ENCODE data around the gene KIRREL3.

Gene KIRREL3

DNA sequence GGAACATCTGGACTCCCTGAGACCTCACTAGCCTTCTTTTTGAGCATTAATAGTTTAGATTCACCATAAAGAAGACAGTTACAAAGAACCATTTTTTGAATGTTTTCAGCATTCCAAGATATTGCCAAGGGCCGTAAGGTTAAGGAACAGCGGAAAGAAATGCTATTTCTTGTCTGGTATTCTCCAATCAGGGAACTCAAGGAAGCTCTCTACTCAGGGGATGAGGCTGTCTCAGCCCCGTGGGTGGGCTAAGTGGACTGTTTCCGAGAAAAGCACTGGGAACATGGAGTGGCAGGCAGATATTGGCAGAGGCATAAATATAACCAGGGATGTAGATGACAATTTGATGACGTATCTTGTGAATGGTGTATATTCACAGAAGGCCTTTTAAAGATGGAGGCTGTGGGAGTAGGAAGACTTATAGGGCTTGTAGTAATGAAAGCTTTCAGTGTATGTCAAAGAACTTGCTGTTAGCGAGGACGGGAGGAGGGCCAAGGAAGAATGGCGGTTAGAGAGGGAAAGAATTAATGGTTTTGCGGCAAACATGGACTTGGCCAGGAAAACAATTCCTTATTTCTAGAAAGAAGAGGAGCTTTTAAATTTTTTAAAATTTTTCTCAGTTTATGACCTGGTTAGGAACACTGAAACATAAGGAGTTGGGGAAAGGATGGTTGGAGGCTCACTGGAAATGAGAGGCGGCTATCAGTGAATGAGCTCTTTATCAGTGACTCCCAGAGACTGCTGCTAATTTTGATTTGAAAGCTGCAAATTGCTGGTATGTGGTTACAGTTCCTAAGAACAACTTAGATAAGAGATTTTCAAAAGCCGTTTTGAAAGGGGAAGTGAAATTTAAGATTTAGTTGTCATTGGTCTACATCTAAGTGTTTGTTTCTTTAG, 580.5 kb downstream of the KIRREL3 start:
- no peak for DNase-seq (ENCODE audit: low spot score)

DNA sequence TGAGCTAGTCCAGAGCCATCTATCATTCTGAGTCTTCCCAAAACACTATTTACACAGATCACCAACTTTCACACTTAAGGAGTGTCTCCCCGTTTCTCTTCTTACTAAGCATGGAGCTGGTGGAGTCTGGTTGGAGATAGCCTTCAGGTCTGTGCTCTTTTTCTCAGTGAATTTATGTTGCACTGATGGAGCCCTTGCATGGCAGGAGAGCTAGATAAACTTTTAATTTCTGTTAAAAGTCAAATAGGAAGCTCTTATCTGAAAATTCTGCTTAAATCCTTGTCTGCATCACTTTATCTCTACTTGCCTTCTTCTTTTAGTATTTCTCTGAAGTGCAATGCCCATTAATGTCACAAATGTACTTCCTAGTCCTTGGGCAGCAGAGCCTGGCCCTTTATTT, 581.7 kb downstream of the KIRREL3 start:
- no peak for DNase-seq (ENCODE audit: low spot score)

DNA sequence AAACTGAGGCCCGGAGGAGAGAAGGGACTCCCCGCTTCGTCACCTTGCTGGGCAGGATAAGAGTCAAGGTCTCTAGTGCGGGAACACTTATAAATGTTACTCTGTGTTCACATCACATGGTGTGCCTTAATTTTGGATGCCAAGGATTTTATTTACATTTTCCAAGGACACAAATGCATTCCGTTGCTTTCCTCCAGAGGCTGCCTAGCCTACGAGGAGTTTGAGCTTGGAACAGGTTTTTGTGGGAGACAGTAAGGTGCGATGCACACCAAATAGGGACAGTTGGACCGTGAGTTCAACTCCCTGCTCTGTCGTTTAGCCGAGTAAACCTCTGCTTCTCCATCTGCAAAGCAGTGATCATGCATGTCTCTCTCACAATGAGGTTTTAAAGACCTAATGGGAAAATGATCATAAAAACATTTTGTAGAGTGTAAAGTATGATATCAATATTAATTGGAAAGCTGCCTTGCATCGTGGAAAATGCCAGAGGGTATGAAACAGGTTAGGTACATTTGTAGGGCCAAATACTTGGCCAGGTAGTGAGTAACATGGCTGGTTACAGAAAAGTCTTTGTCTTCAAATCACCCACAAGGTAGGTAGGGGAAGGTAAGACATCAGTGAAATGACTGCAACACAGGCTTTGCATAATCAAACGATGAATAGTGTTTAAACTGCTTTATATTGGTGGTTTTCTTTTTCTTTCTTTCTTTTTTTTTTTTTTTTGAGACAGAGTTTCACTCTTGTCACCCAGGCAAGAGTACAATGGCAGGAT, 583.3 kb downstream of the KIRREL3 start:
- no peak for DNase-seq (ENCODE audit: low spot score)

DNA sequence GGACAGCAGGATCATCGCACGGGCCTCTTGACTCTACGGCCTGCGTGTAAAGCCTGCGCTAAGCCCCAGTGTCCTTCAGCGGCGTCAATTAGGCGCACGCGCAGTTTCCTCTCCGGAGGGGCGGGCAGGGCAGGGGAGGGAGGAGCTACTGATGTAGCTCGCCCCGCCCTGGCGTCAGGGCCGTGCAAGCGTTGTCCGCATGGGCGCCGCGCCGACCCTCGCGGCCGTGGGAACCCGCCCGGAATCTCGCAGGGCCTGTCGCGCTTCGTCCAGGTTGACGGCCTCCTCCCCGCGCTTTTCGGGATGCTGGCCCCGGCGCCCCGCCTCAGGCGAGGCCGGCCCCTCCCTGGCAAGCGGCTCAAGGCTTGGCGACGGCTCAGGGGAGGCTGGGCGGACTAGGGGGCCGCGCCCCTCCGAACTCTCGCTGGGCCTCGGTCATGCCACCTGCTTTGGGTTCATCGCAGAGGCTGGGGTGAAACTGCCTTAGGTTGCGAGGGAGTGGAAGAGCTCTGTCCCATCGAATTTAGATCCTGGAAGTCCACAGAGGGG, 584.0 kb downstream of the KIRREL3 start:
- DNase-seq (ENCODE audit: low spot score) = peak; percentile 97

DNA sequence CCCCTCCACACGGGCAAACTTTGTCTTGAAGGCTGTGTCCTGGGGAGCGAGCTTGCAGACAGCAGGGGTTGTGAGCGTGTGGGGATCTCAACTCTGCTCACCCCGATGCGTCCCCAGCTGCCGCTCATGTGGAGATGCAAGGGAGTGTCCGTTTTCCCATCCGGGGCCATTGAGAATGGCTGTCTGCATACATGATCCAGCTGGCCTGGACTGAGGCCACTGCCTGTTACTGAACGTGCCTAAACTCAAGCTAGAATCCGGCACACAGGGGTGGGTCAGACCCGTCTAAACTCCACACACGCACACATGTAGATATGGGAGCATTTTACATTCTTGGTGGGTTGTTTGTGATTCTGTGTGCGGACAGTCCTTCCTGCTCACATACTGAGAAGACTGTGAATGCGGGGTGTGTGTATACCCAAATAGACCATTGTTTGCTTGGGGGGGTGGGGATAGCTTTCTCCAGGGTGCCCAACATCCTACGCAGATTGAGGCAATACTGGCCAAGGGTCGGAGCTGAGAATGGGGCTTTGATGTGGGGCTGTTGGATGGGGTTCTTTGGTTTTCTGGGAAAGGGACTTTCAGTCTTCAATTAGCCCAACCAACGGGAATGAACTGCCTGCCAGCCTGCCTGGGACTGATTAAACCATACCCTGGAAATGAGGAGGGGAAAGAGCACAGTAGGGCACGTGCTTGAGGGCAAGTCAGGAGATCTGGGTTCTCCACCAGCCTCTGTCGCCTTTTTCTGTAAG, 584.7 kb downstream of the KIRREL3 start:
- no peak for DNase-seq (ENCODE audit: low spot score)

DNA sequence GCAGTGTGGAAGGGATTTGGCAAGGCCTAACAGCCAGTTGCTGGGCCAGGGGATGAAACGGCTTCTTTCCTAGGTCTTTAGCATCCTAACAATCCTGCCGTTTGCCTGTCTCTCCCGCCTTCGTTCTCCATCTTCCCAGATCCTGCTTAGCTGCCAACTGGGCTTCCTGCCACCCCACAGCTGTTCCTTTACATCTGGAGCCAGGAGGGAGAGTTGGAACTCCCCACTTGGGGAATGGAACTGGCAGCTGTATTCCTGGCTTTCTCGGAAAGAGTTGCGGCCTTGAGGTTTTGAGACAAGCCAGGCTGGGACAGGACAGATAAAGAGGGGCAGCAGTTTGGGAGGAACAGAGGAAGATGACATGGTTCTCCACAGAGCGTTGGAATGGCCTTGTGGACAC, 585.4 kb downstream of the KIRREL3 start:
- DNase-seq (ENCODE audit: low spot score) = peak; percentile 70

DNA sequence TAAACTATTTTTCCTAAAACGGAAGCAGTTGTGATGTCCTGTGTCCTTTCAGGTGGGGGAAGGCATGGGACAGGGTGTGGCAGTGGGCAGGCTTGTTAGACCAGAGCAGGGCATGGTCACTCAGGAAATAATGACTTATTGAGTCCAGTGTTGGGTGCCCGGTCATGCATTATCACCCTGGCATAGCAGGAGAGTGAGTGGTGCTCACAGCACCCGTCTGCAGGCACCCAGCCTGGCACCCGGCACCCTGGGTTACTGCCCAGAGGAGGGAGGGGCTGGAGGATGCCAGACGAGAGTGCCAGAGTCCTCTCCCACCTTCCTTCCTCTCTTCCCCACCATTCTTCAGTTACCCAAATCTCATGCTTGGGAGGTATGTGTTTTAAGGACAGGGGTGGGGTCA, 586.0 kb downstream of the KIRREL3 start:
- no peak for DNase-seq (ENCODE audit: low spot score)

DNA sequence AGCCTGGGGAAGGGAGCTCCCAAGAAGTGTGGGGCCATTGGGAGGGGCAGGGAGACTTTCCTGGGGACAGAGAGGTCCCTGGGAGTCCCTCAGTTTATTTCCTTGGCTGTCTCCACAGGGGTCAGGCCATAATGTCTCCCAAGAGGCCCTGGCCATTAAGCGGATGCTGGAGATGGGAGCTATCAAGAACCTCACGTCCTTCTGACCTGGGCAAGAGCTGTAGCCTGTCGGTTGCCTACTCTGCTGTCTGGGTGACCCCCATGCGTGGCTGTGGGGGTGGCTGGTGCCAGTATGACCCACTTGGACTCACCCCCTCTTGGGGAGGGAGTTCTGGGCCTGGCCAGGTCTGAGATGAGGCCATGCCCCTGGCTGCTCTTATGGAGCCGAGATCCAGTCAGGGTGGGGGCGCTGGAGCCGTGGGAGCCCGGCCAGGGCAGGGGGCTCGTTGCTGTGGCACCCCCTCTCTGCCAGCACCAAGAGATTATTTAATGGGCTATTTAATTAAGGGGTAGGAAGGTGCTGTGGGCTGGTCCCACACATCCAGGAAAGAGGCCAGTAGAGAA, 586.6 kb downstream of the KIRREL3 start:
- no peak for DNase-seq (ENCODE audit: low spot score)

DNA sequence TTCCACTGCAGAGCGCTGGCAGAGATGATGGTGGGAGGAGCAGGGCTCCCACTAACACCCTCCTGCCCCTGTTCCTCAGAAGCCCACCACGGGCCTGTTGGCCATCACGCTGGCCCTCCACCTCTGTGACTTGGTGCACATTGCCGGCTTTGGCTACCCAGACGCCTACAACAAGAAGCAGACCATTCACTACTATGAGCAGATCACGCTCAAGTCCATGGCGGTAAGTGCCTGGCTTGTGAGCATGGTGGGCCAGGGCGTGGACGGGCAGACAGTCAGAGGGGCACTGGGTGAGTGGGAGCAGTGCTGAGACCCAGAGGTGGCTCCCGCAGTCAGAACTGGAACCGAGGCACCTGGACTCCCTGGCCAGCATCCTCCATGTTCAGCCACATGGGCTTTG, 587.1 kb downstream of the KIRREL3 start:
- DNase-seq (ENCODE audit: low spot score) = no peak

DNA sequence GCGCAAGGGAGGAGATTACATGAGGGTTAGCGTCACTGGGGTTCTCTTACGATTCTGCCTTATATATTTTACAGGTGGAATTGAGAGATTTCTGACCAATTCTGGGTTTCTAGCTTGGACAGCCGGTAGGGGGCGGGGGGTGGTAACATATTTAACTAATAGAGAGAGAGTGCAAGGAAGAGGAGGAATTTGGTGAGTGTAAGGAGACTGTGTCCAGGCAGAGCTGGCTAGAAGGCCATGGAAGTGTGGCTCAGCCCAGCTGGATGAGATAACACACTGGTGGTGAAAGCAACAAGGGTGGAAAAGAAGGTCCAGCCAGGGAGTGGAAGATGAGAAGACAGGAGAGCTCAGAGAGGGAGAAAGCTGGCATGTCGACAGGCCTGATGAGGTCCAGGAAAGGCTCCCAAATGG, 588.6 kb downstream of the KIRREL3 start:
- no peak for DNase-seq (ENCODE audit: low spot score)

DNA sequence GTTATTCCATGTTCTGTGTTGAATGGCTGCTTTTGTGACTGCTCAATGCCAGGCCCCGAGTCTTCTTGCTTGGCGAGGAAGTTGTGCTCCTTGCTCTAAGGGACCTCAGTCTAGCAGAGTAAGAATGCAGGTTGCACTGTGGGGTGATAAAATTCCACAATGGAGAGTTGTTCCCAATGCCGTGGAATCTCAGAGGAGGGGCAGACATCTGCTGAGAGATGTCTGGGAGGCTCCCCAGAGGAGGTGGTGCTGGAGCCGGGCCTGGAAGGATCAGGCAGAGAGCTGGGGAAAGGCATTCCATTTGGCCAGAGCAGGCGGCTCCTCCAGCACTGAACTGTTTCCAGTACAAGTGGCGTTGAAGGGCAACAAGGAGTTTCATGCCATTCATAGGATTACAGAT, 589.9 kb downstream of the KIRREL3 start:
- peak; percentile 89 for DNase-seq (ENCODE audit: low spot score)

DNA sequence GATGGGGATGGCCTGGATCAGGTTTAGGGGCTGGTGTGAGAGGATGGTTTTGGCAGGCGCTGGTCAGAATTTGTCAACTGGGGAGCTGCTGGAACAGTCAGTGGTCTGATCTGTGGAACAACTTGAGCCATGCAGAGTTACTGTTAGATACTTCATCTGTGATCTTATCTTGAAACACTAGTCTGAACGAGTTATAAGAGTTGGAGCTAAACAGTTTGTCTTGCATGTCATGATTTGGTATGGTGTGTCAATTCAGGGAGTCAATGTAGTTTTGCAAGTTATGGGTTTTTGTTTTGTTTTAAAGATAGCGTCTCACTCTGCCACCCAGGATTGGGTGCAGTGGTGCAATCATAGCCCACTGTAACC, 591.0 kb downstream of the KIRREL3 start:
- no peak for DNase-seq (ENCODE audit: low spot score)

DNA sequence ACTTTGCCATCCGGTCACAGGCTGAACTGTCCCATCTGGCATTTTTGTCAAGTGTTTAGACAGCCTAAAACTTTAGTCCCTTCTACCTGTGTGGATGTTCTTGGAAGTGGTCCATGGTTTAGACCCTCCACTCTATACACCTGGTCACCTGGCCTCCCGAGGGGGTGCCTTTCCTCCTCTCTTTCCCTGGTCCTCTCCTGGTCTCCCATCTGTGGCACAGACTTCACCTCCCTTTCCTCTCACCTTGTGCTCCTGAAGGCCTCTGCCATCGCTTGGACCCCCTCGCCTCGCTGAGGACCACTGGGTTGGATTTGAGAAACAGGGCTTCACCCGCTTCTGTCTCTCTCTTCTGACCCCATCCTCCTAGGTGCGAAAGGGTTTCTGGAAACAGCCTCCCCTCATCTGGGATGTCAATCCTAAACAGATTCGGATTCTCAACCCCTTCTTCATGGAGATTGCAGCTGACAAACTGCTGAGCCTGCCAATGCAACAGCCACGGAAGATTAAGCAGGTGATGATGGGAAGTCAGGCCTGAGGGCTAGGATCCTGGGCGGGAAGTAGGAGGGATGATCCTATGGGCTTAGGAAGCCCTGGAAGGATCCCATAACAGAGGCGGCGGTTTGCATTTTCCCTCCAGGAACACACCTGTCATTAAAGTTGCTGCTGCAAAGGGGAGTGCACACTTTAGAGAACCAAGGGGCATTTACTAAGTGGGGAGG, 591.5 kb downstream of the KIRREL3 start:
- no peak for DNase-seq (ENCODE audit: low spot score)

DNA sequence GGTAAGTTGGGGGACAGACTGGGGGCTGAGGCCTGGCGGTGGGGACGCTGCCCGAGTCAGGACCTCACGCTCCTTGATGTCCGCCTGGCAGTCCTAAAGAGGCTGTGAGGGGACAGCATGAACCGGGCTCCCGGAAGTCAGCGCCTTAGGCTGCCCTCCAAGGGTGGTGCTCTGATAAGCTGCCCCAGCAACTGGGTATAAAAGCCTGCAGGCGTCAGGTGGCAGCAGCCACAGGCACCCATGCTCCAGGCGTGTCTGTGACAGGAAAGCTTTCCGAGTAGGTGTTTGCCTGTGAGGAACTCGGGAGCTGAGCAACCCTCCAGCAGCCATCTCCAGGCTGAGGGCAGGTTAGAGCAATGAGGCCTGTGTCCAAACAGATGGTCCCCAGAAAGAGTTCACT, 592.1 kb downstream of the KIRREL3 start:
- DNase-seq (ENCODE audit: low spot score) = no peak

DNA sequence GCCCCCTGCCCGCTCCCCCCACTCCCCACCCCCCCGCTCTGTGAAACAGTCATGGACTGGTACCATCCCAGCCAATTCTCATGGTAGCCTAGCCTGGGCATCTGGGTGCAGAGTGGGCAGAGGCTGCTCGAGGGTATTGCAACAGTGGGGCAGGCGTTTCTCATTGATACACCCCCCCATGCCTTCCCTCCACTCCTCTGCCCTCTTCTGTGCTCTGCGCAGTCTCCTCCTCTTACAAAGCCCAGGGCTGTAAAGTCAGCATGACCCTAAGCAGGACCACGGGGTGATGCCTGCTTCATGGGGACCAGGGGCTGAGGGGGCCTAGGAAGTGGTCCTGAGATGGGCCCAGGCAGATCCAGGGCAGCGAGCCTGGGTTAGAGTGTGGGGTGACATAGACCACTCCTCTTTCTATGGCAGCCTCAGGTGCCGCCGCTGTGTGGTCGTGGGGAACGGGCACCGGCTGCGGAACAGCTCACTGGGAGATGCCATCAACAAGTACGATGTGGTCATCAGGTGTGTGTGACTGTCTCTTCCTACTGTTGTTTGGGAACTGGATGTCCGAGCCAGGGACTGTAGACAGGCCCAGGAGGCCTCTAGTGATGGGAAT, 592.8 kb downstream of the KIRREL3 start:
- no peak for DNase-seq (ENCODE audit: low spot score)

DNA sequence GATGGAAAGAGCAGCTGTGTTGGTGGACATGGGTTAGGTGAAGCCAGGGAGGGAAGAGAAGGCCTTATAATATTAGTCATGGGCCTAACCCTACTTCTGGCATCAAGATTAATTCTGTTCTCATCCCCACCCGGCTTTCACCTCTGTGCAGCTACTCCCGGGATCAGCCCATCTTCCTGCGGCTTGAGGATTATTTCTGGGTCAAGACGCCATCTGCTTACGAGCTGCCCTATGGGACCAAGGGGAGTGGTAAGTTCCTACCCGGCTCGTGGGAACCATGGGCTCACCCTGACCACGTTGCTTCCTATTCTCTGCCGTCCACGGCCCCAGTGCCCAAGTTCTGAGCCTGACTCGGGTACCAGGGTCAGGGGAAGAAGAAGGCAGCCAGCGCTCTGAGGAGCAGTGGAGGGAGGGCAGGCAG, 593.5 kb downstream of the KIRREL3 start:
- no peak for DNase-seq (ENCODE audit: low spot score)

DNA sequence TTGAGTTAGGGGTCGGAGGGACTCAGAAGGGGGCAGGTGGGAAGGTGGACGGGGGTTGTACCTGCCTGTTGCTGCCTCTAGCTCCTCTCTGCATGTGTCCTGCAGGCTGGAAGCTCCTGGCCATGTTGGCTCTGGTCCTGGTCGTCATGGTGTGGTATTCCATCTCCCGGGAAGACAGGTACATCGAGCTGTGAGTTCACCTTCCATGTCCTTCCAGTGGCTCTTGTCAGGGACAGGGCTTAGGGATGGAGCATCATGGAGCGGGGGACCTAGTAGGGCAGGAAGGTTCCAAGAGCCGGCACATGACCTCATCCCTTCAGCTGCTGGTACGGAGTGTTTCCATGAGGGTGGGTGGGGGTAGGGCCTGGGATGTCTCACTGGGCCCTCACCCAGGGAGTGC, 594.2 kb downstream of the KIRREL3 start:
- no peak for DNase-seq (ENCODE audit: low spot score)

DNA sequence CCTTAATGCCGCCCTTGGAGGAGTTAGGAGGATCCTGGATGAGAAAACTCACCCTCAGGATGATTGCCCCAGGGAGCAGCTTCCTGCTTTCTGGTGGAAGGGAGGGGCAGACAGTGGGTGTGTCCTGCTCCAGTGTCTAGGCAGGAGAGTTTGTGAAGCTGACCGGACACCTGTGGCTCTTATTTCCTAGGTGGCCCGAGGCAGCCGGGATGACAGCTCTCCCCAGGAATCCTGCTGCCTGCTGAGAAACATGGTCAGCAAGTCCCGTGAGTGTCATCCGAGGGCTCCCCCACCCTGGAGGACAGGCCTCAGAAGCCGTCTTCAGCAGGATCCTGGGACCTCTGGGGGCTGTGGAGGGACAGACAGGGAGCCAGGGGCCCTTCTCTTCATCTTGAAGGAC, 594.7 kb downstream of the KIRREL3 start:
- DNase-seq (ENCODE audit: low spot score) = no peak

DNA sequence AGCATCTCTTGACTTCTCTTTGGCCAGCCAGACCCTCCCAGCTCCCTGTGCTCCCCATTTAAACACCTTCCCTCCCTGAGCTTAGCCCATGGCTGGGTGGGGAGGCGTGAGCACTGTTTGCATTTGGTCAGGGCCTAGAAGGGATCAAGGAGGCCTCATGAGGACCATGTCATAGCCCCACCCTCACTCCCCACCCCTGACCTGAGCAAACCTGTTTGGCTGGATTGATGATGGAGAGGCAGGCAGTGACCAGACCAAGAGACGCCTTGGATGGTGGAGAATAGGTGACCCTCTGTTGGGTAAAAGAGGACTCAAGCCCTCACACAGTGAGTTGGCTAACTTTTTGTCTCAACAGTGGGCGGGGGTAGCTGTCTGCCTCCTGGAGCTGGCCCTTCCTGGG, 595.2 kb downstream of the KIRREL3 start:
- no peak for DNase-seq (ENCODE audit: low spot score)

DNA sequence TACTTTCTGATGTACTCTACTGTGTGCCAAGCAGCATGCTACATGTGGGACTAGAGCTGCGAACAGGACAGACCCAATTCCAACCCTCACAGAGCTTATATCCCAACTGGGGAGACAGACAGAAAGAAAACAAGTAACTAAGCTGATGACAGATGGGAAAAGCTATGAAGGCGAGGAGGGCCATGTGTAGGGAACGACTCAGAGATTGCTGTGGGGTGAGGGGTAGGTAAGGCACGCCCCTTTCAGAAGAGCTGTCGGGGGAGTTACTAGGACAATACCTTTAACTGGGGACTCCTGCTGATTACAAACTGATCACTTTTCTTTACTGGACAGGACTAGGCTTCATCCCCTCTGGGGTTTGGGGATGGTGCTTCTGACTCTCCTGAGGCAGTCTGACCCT, 596.2 kb downstream of the KIRREL3 start:
- DNase-seq (ENCODE audit: low spot score) = no peak

DNA sequence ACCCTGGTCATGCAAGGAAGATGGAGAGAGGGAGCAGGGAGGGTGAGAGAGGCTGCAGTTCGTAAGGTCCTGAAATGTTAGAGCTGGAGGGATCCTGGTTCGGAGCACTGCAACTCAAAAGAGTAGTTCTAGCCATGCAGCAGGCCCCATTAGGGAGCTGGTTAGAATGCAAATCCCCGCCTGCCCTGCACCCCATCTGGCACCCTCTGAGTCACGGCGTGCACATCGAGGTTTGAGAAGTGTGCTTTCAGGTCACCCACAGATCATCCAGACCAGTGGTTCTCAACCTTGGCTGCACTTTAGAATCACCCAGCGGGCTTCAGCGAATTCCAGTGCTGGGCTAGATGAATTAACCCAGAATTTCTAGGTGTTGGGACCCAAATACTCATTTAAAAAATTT, 596.9 kb downstream of the KIRREL3 start:
- DNase-seq (ENCODE audit: low spot score) = no peak

Data from AG08395 (cell line).